Measurements from ENCODE around the gene ABHD11.
A peak's percentile ranks its signal among the peaks of the same experiment; 100 is the strongest.

- TF ChIP-seq CTCF (IDR thresholded peaks at IDR 0.05), result no peak
- peak in 2 of 3 donors; percentile 65 to 67 for TF ChIP-seq POLR2A (IDR thresholded peaks at IDR 0.05)
Measured at GRCh38 chr7:73758581-73759138, 20.1 kb upstream of the ABHD11 start.

All from body of pancreas (tissue), 4 donors.